AG10803 (cell line): ENCODE measurements around the gene AHCTF1.

Source experiments
- DNase-seq: peaks from one replicate; pipeline ENCODE4 v3.0.0; 2010; ENCODE audit warnings: low read depth
- H3K4me3 ChIP-seq: 2 replicates; pipeline ENCODE4 v1.5.1; 2011; ENCODE audit warnings: mild to moderate bottlenecking, low read length, control low read depth
- TF ChIP-seq, protein P1 (sequence below): conservative IDR thresholded peaks from 2 replicates; pipeline ENCODE4 v1.5.1; 2011; ENCODE audit warnings: mild to moderate bottlenecking, low read length, control low read depth, inconsistent platforms

Gene AHCTF1, protein sequence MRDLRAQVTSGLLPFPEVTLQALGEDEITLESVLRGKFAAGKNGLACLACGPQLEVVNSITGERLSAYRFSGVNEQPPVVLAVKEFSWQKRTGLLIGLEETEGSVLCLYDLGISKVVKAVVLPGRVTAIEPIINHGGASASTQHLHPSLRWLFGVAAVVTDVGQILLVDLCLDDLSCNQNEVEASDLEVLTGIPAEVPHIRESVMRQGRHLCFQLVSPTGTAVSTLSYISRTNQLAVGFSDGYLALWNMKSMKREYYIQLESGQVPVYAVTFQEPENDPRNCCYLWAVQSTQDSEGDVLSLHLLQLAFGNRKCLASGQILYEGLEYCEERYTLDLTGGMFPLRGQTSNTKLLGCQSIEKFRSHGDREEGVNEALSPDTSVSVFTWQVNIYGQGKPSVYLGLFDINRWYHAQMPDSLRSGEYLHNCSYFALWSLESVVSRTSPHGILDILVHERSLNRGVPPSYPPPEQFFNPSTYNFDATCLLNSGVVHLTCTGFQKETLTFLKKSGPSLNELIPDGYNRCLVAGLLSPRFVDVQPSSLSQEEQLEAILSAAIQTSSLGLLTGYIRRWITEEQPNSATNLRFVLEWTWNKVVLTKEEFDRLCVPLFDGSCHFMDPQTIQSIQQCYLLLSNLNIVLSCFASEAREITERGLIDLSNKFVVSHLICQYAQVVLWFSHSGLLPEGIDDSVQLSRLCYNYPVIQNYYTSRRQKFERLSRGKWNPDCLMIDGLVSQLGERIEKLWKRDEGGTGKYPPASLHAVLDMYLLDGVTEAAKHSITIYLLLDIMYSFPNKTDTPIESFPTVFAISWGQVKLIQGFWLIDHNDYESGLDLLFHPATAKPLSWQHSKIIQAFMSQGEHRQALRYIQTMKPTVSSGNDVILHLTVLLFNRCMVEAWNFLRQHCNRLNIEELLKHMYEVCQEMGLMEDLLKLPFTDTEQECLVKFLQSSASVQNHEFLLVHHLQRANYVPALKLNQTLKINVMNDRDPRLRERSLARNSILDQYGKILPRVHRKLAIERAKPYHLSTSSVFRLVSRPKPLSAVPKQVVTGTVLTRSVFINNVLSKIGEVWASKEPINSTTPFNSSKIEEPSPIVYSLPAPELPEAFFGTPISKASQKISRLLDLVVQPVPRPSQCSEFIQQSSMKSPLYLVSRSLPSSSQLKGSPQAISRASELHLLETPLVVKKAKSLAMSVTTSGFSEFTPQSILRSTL (N-terminal part only)

DNA sequence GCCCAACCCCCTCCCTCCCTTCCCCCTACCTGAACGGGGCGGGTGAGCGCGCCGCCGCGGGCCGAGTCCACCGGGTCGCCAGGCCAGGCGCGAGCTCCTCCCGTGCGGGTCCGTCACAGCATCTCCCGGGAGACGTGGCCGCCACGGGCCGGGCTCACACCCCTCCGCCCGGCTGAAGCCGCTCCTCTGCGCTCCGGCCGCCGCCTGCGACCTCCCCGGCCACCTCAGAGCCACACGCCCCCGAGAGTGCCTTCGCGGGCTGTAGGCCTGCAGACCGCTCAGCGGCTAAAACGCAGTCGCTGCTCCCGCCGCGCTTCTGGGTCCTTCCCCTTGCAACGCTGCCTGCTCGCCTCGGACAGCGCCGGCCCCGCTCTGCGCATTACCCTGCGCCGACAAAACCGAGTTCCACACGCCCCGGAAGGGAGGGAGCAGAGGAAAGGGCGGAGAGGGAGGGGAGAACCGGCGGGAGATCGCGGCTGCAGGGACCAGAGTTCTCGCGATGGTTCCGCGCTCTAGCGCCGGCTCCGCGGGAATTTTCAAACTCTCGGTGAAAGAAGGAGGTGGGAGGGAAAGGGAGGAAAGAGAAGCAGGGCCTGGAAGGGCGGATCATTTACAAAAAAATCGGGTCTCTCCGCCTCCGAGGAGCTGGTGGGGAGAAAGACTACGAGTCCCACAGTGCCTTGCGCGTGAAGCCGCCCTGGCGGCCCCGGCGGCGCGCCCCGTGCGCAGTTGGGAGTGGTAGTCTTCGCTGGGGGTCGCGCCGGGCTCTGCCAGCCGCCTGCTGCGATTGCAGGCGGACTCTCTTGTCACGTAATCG lies at the start of gene AHCTF1:
AHCTF1 (minus strand) TSS at position 400 of the 817 bp plus-strand sequence. CDS start 13,578 bp downstream, outside the sequence.
- TF ChIP-seq, protein P1, sequence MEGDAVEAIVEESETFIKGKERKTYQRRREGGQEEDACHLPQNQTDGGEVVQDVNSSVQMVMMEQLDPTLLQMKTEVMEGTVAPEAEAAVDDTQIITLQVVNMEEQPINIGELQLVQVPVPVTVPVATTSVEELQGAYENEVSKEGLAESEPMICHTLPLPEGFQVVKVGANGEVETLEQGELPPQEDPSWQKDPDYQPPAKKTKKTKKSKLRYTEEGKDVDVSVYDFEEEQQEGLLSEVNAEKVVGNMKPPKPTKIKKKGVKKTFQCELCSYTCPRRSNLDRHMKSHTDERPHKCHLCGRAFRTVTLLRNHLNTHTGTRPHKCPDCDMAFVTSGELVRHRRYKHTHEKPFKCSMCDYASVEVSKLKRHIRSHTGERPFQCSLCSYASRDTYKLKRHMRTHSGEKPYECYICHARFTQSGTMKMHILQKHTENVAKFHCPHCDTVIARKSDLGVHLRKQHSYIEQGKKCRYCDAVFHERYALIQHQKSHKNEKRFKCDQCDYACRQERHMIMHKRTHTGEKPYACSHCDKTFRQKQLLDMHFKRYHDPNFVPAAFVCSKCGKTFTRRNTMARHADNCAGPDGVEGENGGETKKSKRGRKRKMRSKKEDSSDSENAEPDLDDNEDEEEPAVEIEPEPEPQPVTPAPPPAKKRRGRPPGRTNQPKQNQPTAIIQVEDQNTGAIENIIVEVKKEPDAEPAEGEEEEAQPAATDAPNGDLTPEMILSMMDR: no peak
- H3K4me3 ChIP-seq: peak within 1 kb of the TSS; percentile 85
- DNase-seq: peak; percentile 97

DNA sequence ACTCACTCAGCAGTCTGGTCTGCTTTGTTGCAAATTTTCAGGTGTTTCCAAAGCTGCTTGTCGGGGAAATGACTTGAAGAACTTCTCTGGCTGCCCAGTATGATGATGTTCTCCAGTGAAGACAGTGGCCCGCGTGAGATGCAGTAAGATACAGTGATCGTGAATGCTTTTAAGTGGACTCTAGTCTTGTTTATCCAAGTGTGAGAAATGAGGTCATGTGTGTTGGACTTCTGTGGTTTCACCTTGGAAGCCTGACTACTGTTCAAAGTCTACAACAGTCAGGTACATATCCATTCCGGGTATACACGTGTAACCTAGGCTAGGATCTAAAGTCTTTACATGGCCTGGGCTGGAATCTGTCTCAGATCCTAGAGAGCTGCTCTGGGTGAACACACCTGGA lies 47.0 kb upstream of the AHCTF1 start:
- DNase-seq: no peak
- H3K4me3 ChIP-seq: no peak overlapping the region
- TF ChIP-seq, protein P1: no peak

DNA sequence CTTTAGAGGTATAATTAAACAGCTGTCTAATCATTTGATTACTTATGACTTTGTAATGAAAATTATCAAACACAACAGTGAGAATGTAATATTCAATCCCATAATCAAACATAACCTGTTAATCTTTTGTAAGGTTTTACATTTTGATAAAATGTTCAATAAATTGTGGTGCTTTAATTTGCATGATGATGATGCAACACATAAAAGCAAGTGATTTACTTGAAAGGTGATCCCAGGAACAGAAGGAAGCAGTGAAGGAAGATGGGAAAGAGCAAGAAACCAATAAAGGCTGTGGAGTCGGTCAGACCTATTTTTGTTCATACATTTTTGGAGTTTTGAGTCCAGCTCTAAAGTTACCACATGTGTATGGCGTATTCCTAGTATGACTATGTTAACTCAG lies 46.5 kb upstream of the AHCTF1 start:
- TF ChIP-seq, protein P1: no peak
- no peak for DNase-seq
- no peak overlapping the region for H3K4me3 ChIP-seq

DNA sequence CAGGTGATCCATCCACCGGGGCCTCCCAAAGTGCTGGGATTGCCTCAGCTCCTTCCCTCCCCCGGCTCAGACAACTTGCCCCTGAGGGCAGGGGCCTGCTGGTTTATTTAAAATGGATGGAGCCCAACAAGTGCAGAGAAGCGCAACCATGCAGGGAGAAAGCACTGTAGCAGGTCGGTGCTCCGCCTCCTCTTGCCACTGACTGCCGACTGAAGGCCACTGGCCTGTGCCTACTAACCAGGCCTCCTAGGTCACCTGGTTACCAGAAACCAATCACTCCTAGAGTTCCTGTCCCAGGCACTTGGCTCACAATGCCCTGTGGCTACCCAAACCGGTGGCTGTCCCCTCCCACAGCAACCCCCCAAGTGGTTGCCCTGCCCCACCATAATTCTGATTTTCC lies 40.2 kb upstream of the AHCTF1 start:
- no peak for DNase-seq
- H3K4me3 ChIP-seq: no peak overlapping the region
- TF ChIP-seq, protein P1: no peak

DNA sequence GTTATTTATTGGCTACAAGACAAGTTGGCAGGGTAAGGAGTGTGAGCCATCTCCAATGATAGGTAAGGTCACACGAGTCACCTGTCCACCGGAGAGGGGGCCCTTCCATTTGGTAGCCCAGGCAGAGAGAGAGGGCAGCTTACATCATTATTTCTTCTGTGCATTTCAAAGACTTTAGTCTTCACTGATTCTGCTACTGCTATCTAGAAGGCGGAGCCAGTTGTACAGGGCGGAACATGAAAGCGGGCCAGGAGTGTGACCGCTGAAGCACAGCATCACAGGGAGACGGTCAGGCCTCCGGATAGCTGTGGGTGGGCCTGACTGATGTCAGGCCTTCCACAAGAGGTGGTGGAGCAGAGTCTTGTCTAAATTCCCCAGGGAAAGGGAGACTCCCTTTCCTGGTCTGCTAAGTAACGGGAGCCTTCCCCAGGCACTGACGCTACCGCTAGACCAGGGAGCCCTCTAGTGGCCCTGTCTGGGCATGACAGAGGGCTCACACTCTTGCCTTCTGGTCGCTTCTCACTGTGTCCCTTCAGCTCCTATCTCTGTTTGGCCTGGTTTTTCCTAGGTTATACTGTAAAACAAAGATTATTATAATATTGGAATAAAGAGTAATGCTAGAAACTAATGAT lies 39.5 kb upstream of the AHCTF1 start:
- no peak overlapping the region for H3K4me3 ChIP-seq
- peak; percentile 25 for DNase-seq

More for the DNA sequence above, 39.5 kb upstream of the AHCTF1 start:
- TF ChIP-seq, protein P1: peak; percentile 60
